Colonic mucosa (tissue), 4 donors: ENCODE results near the gene PAPOLA. TPM values are rescaled to one million over a fixed set of nuclear protein-coding genes. Genes with fewer than 3 reads are reported as not detected.

Experiments used
- DNase-seq: peaks from one replicate; pipeline ENCODE4 v3.0.0-alpha.2; 2020
- H3K27ac ChIP-seq: fragments of 200-600 bp; one replicate; pipeline ENCODE4 v1.8.0; 2021
- H3K27me3 ChIP-seq: fragments of 200-600 bp; one replicate; pipeline ENCODE4 v1.8.0; 2021
- H3K36me3 ChIP-seq: fragments of 200-600 bp; one replicate; pipeline ENCODE4 v1.8.0; 2021
- H3K4me1 ChIP-seq: fragments of 200-600 bp; one replicate; pipeline ENCODE4 v1.8.0; 2021; ENCODE audit warnings: mild to moderate bottlenecking
- H3K4me3 ChIP-seq: fragments of 200-600 bp; one replicate; pipeline ENCODE4 v1.8.0; 2021
- H3K9ac ChIP-seq, 2 donors: one replicate each; pipeline ENCODE4 v1.7.0; 2013; ENCODE audit warnings: control low read depth in 2 of 2, low read depth in 2 of 2, low read length in 2 of 2
- H3K9me3 ChIP-seq: fragments of 200-600 bp; one replicate; pipeline ENCODE4 v1.8.0; 2021
- CTCF ChIP-seq: fragments of 200-600 bp; IDR thresholded peaks from one replicate; pipeline ENCODE4 v1.8.0; 2022; ENCODE audit warnings: antibody characterized with exemption, mild to moderate bottlenecking
- intact Hi-C: fragments of 100-400 bp; cut with DNase I; formaldehyde crosslinking; loops from one replicate; pipeline ENCODE4 v1.14.1; 2022
- total RNA-seq, 2 donors: library from RNA; stranded (reverse); fragmentation: NEBNext Ultra II Directional in 1 of 2; extraction: Animal tissue kit (Norgen Biotek cat#: 25700) in 1 of 2; gene quantifications; one replicate each; pipeline ENCODE4 v1.2.1, GENCODE V29; 2021
- donor health status: healthy.
- donor health status: DM: no; HTN: no; CAD: no.
- donor health status: DM: no; HTN: no; CAD: no.

The PAPOLA gene
- total RNA-seq, 2 donors from 2014 or later = 176 to 196 TPM

GRCh38 chr14:96585672-96586013, 83.5 kb downstream of the PAPOLA start:
- no peaks in the 10 kb centered on the region for H3K27me3 ChIP-seq

GRCh38 chr14:96586056-96586455, 83.9 kb downstream of the PAPOLA start:
- Histone ChIP-seq H3K36me3 (no peaks in the 10 kb centered on the region), H3K27me3 (no peaks in the 10 kb centered on the region), H3K4me3 (no peak overlapping the region), H3K9ac (no peak overlapping the region), H3K4me1 (no peaks in the 10 kb centered on the region), H3K27ac (no peak overlapping the region), H3K9me3 (no peaks in the 10 kb centered on the region)
- intact Hi-C loops = no loop called here
- DNase-seq = no peak
- TF ChIP-seq CTCF = no peak

More at GRCh38 chr14:96585672-96586013, 83.5 kb downstream of the PAPOLA start:
- no peak overlapping the region for H3K9ac ChIP-seq
- no peaks in the 10 kb centered on the region for H3K36me3 ChIP-seq
- no peaks in the 10 kb centered on the region for H3K9me3 ChIP-seq
- TF ChIP-seq CTCF = no peak
- no peak for DNase-seq
- intact Hi-C loops = no loop called here
- H3K4me3 ChIP-seq = no peak overlapping the region
- H3K27ac ChIP-seq = no peak overlapping the region
- H3K4me1 ChIP-seq = no peaks in the 10 kb centered on the region

- no peak overlapping the region for H3K9ac ChIP-seq
- H3K27me3 ChIP-seq = no peaks in the 10 kb centered on the region
- no peak overlapping the region for H3K27ac ChIP-seq
- no peak overlapping the region for H3K4me3 ChIP-seq
- no peak for TF ChIP-seq CTCF
- no peak for DNase-seq
- H3K9me3 ChIP-seq = no peaks in the 10 kb centered on the region
- no peaks in the 10 kb centered on the region for H3K4me1 ChIP-seq
- intact Hi-C loops = no loop called here
- no peaks in the 10 kb centered on the region for H3K36me3 ChIP-seq
Observed at GRCh38 chr14:96586921-96587822, 85.0 kb downstream of the PAPOLA start.

GRCh38 chr14:96587823-96588385, 85.7 kb downstream of the PAPOLA start:
- intact Hi-C loops = no loop called here
- H3K36me3 ChIP-seq = no peaks in the 10 kb centered on the region
- H3K9ac ChIP-seq = no peak overlapping the region
- peaks cover 7% of the 10 kb centered on the region for H3K27me3 ChIP-seq
- no peak overlapping the region for H3K4me3 ChIP-seq
- H3K9me3 ChIP-seq = no peaks in the 10 kb centered on the region
- H3K4me1 ChIP-seq = no peaks in the 10 kb centered on the region
- no peak for TF ChIP-seq CTCF
- DNase-seq = no peak
- H3K27ac ChIP-seq = no peak overlapping the region

- peaks cover 8% of the 10 kb centered on the region for H3K27me3 ChIP-seq
- no peak for TF ChIP-seq CTCF
Observed at GRCh38 chr14:96588410-96589257, 86.5 kb downstream of the PAPOLA start.

More at GRCh38 chr14:96588410-96589257, 86.5 kb downstream of the PAPOLA start:
- Histone ChIP-seq H3K36me3 (no peaks in the 10 kb centered on the region), H3K4me3 (no peak overlapping the region), H3K9ac (no peak overlapping the region), H3K4me1 (no peaks in the 10 kb centered on the region), H3K9me3 (no peaks in the 10 kb centered on the region), H3K27ac (no peak overlapping the region)
- no peak for DNase-seq
- intact Hi-C loops = no loop called here
